AG09319 (cell line): Measurements from ENCODE around the gene TRAPPC12.

Experiments
- DNase-seq: peaks from one replicate; pipeline ENCODE4 v3.0.0-alpha.2; 2010; ENCODE audit warnings: low read depth; ENCODE audit errors: extremely low read depth
- CTCF ChIP-seq: IDR thresholded peaks from 2 replicates; pipeline ENCODE4 v1.5.1; 2011; ENCODE audit warnings: low read depth, mild to moderate bottlenecking, inconsistent platforms, low read length, moderate library complexity

TRAPPC12 gene

GRCh38 chr2:3341336-3341735 lies 38.2 kb upstream of the TRAPPC12 start:
- no peak for TF ChIP-seq CTCF
- DNase-seq, result no peak

- no peak for DNase-seq
- TF ChIP-seq CTCF, result no peak
These were observed 37.2 kb upstream of the TRAPPC12 start for GRCh38 chr2:3342324-3342723.

GRCh38 chr2:3343012-3343411 lies 36.5 kb upstream of the TRAPPC12 start:
- DNase-seq, result no peak
- TF ChIP-seq CTCF, result no peak

GRCh38 chr2:3344897-3345296 lies 34.6 kb upstream of the TRAPPC12 start:
- TF ChIP-seq CTCF, result no peak
- no peak for DNase-seq

- DNase-seq, result no peak
- no peak for TF ChIP-seq CTCF
These were observed 33.9 kb upstream of the TRAPPC12 start for GRCh38 chr2:3345621-3346020.

GRCh38 chr2:3348767-3349166 lies 30.7 kb upstream of the TRAPPC12 start:
- DNase-seq, result no peak
- no peak for TF ChIP-seq CTCF

GRCh38 chr2:3349211-3349693 lies 30.2 kb upstream of the TRAPPC12 start:
- DNase-seq, result no peak
- no peak for TF ChIP-seq CTCF
